Measurements from ENCODE around the gene NEMP2.

Gene NEMP2

DNA sequence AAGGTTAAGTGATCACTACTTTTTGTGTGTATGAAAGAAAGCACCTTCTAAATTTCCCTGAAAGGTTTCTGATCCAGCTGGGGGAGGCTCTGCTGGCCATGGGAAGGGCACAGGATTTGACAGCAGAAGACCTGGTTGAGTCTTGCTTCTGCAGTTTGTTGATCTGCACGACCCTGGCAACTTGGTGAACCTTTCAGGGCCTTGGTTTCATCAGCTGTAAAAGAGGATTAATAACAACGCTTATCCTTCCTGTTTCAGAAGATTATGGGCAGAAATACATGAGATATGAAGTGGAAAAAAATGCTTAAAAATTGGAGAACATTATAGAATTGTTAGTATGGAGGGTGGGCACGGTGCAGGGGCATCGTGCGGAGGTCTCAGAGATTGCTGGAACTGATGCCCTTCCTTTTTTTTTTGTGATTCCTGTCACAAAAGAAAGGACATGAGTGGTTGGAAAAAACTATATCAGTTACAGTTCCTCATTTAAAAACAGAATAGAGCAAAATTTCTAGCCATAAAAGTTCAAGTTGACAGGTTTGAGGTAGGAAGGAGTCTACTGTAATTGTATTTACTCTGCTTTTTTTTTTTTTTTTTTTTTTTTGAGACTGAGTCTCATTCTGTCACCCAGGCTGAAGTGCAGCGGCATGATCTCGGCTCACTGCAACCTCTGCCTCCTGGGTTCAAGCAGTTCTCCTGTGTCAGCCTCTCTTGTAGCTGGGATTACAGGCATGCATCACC, 79.0 kb downstream of the NEMP2 start:
- DNase-seq = no peak

DNA sequence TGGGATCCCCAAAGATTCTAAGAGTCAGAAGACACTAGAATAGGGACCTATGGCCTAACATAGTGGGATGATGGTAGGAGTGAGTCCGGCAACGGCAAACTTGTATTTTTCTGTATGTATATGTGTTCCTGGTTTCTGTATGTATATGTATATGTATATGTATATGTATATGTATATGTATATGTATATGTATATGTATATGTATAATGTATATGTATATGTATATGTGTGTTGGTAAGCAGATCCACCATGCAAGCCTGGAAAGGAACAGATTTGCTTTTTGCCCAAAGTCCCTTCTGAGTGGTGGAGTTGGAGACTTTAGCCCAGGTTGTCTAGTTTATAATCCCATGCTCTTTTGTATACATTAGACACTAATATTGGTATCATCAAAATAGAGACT, 79.7 kb downstream of the NEMP2 start:
- no peak for DNase-seq

All from activated effector memory CD4-positive, alpha-beta T cell treated with anti-CD3 and anti-CD28 coated beads, Interleukin-2, amount 50 U/mL, for 16 hours (primary cell).